Measurements from ENCODE around the gene CAMTA1.

CAMTA1 gene

DNA sequence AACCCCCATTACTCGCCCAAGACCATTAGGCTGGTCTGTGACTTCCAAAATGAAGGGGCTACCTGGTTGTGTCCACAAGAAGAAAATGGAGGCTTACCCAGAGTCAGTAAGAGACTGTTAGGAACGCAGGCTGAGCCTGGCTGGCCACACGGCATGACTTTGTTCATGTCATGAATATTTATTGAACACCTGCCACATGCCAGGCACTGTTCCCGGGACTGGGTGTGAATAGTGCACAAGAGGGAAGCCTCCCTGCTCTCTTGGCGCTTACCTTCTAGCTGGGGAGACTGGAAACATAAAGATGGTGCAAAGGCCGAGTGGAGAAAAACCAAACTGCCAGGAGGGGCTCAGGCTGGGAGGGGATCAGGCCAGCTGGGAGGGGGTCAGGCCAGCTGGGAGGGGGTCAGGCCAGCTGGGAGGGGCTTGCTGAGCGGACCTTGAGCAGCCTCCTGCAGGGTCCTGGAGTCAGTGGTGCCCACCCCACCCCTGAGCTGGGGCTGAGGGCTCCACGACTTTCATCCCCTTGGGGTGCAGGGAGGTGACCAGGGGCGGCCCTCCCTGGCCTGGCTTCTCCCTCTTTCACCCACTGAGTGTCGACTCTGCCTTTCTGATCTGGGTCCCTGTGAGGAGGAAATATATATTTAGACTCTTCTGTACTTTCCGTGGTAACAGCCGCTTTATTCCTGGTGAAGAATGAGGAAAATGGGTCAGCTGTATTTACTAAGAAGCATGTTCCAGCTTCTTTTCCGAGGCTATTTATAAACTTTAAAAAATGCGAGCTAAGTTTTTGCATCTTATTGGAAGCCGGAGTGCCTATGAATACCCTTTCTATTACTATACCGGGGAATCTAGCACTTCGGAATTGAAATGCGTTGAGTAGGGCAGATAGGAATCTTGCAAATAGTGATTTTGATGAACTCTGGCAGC, 139.0 kb downstream of the CAMTA1 start:
- Mint-ChIP-seq H3K4me3 (no peak overlapping the region), H3K9me3 (peaks cover 8% of the 10 kb centered on the region), H3K36me3 (ENCODE audit: low read depth) (no peaks in the 10 kb centered on the region), H3K27me3 (peaks cover 2% of the 10 kb centered on the region), H3K4me1 (ENCODE audit: low read depth) (no peaks in the 10 kb centered on the region), H3K27ac (no peak overlapping the region)
- intact Hi-C loops (cut with micrococcal nuclease): no loop called here

DNA sequence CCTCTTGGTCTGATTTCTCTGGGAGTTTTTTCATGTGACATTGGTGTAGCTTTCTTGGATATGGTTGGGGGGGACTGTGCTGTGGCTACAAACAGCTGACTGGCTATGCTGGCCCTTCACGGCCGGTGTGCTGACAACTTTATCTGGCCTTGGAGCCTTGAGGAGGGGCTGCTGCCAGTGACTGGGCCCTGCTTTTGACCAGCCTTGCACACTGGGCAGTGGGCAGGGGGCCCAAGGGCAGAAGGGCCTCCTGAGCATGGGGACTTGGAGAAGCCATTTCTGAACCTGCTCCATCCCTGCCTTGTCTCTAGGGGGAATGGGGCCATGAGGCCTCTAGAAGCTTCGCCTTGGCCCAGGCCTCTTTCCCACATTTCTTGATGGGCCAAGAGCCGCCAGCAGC, 139.6 kb downstream of the CAMTA1 start:
- Mint-ChIP-seq H3K4me3 (no peak overlapping the region), H3K27me3 (peaks cover 2% of the 10 kb centered on the region), H3K9me3 (peaks cover 8% of the 10 kb centered on the region), H3K36me3 (ENCODE audit: low read depth) (no peaks in the 10 kb centered on the region), H3K4me1 (ENCODE audit: low read depth) (no peaks in the 10 kb centered on the region), H3K27ac (no peak overlapping the region)
- intact Hi-C loops (cut with micrococcal nuclease): no loop called here

DNA sequence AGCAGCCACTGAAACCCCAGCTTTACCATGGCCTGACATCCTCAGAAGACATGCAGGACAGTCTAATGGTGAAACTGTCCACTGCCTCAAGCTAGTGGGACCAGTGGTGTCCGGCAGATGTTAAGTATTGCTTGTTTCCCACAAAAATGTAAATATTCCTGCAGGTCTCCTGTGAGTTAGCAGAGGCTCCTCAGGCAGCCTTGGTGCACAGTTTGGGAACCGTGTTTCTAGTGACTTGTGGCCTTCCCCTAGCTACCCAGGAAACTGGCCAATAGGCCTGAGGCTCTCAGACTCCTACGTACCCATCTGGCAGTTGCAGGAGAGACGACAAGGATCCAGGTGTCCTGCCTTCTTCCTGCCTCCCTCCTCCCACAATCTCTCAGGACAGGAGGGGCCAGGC, 142.4 kb downstream of the CAMTA1 start:
- intact Hi-C loops (cut with micrococcal nuclease): no loop called here
- Mint-ChIP-seq H3K9me3 (no peaks in the 10 kb centered on the region), H3K4me3 (no peak overlapping the region), H3K4me1 (ENCODE audit: low read depth) (no peaks in the 10 kb centered on the region), H3K27ac (no peak overlapping the region), H3K27me3 (peaks cover 2% of the 10 kb centered on the region), H3K36me3 (ENCODE audit: low read depth) (no peaks in the 10 kb centered on the region)

DNA sequence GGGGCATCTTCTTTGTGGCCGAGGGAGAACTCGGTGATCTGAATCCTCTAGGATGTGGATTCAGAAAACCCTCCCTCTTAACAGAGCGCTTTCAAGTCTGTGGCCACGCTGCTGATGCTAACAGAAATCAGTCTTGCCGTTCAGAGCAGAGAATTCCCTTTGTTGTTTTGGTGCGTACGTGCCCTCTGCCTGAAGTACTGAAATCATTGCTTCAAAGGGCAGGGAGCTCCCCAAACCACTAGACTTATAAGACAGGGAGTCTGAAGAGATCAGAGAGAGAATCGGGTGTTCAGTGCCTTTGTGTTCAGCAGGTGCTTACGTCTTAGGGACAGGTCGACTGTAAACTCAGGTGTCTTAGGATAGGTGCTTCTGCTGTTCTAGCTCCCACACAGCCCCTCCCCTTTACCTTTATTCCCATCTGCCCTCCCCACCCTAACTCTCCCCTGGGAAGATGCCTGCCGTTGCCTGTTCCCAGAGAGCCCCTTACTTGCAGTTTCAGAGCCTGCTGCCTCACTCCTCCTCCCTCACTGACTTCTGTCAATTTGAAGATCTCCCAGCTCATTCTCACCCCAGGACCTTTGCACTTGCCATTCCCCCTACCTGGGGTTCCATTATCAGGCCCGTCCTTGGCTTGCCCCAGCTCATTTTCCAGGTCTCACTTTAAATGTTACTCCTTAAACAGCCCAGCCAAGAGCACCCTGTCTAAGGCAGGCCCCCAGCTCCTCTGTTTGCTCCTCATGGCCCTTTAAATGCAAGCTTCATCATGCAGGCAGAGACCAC, 143.0 kb downstream of the CAMTA1 start:
- Mint-ChIP-seq H3K4me1 (ENCODE audit: low read depth) (no peaks in the 10 kb centered on the region), H3K4me3 (no peak overlapping the region), H3K27ac (no peak overlapping the region), H3K9me3 (no peaks in the 10 kb centered on the region), H3K36me3 (ENCODE audit: low read depth) (no peaks in the 10 kb centered on the region), H3K27me3 (peaks cover 2% of the 10 kb centered on the region)
- intact Hi-C loops (cut with micrococcal nuclease): no loop called here

DNA sequence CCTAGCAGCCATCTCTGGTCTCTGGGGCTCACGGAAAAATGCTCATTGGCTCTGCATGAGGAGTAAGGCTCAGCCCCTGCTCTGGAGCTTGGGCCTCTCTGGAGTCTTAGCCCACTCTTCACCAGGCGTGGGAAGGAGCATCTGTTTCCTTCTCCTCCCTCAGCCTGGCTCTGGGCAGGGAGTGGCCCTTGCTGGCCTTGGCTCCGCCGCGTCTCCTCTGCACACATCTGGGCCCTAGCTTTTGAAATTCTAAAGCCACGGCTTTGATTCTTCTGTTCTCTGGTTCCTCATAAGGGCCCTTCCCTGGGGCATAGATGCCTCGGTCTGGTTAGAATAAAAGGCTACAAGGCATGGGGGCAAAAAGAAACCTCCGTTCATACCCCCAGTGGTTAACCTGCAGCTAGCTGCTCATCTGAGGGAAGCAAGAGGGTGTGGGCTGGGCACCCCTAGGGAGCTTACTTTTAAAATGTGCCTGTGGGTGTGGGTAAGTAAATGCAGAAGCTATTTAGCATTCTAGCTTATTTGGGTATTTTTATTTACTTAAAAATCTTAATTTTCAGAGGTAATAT, 145.6 kb downstream of the CAMTA1 start:
- intact Hi-C loops (cut with micrococcal nuclease): no loop called here
- peaks cover 14% of the 10 kb centered on the region for H3K27me3 Mint-ChIP-seq

DNA sequence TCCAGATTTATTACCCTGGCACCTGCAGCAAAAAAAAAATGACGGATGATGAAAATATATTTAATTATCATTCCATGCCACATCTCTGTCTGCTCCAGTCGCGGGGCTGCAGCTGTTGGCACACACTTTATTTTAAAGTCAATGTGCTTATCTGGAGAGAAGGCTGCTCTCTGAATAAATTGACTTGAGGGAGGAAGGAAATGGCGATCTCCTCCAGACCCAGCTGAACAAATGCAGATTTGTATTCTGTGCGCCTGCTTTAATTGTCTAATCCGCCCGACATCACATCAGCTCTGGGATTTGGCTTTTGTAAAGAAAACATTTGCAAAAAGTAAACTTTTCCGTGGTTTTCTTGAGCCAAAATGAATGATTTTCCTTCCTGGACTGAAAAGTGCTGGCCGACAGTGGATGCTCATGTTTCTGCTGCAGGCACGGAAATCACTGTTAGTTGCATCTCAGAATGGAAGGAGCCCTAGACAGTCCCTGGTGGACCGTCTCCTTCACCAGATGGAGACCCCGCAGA, 150.2 kb downstream of the CAMTA1 start:
- Mint-ChIP-seq H3K27me3 (peaks cover 12% of the 10 kb centered on the region), H3K4me1 (ENCODE audit: low read depth) (no peaks in the 10 kb centered on the region), H3K27ac (no peak overlapping the region), H3K4me3 (no peak overlapping the region), H3K36me3 (ENCODE audit: low read depth) (no peaks in the 10 kb centered on the region), H3K9me3 (no peaks in the 10 kb centered on the region)
- intact Hi-C loops (cut with micrococcal nuclease): no loop called here

More for the DNA sequence above, 145.6 kb downstream of the CAMTA1 start:
- Mint-ChIP-seq H3K4me1 (ENCODE audit: low read depth) (no peaks in the 10 kb centered on the region), H3K36me3 (ENCODE audit: low read depth) (no peaks in the 10 kb centered on the region), H3K4me3 (no peak overlapping the region), H3K9me3 (no peaks in the 10 kb centered on the region), H3K27ac (no peak overlapping the region)

DNA sequence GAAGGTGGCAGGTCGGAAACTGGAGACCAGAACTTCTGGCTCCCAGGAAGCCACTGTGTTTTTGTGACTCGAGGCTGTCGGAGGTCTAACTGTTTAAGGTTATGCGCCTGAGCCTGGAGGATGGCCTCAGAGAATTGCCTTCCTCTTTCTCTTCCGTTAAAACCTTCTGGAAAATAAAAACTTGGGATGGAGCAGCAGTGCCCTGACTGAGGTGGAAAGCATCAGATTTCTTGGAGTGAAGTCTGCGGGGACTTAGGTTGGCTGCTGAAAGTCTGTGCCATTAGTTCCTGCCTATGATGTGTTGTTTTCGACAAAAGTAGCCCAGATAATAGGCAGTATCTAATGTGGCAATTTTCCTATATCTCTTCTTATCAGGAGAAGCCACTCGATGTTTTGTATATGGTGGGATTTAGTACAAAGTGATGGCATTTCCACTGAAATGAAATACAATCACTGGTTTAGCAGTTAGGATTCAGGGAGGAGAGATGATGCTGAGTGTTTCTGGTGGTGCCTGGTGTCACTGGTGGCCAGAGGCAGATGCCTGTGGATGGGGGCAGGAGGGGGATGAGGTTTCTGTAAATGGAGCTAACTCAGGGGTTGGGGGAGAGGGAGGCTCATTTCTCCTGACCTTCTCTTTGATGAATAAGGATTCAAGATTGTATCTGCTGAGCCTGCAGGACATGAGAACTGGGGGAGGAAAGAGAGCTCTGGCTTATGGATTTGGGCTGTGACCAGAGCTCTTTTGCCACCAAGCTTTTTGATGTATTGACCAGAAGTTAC, 150.8 kb downstream of the CAMTA1 start:
- no peaks in the 10 kb centered on the region for H3K9me3 Mint-ChIP-seq
- no peak overlapping the region for H3K27ac Mint-ChIP-seq
- intact Hi-C loops (cut with micrococcal nuclease): no loop called here
- no peaks in the 10 kb centered on the region for H3K4me1 Mint-ChIP-seq (ENCODE audit: low read depth)
- no peaks in the 10 kb centered on the region for H3K36me3 Mint-ChIP-seq (ENCODE audit: low read depth)
- H3K27me3 Mint-ChIP-seq: peaks cover 12% of the 10 kb centered on the region
- H3K4me3 Mint-ChIP-seq: no peak overlapping the region

DNA sequence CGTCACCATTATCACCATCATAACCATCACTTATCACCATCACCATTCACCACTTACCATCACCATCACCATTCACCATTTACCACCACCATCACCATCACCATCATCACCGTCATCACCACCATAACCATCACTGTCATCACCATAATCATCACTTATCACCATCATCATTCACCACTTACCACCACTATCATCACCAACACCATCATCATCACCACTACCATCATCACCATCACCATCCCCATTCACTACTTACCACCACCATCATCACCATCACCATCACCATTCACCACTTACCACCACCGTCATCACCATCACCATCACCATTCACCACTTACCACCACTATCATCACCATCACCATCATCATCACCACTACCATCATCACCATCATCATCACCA, 151.8 kb downstream of the CAMTA1 start:
- Mint-ChIP-seq H3K4me3 (no peak overlapping the region), H3K4me1 (ENCODE audit: low read depth) (no peaks in the 10 kb centered on the region), H3K27ac (no peak overlapping the region), H3K27me3 (peaks cover 12% of the 10 kb centered on the region), H3K36me3 (ENCODE audit: low read depth) (no peaks in the 10 kb centered on the region), H3K9me3 (no peaks in the 10 kb centered on the region)
- intact Hi-C loops (cut with micrococcal nuclease): no loop called here

DNA sequence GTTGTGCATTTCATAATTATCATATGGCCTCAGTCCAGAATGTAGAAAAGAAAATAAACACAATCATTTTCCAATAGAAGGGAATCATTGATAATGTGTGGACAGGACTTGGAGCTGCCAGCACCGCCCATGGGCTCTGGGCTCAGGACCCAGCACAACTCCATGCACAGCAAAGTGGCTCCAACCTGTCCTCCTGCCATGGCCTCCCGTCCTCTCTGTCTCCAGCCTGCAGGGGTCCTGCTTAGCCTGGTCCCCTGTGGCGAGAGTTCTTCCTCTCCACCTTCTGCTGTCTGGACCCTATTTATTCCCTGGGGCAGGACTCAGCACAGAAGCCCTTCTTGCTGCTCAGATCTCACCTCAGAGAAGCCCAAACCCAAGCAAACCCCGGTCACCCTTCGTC, 154.1 kb downstream of the CAMTA1 start:
- intact Hi-C loops (cut with micrococcal nuclease): no loop called here
- no peaks in the 10 kb centered on the region for H3K36me3 Mint-ChIP-seq (ENCODE audit: low read depth)
- no peaks in the 10 kb centered on the region for H3K9me3 Mint-ChIP-seq
- H3K27ac Mint-ChIP-seq: no peak overlapping the region
- H3K27me3 Mint-ChIP-seq: peaks cover 6% of the 10 kb centered on the region
- H3K4me3 Mint-ChIP-seq: no peak overlapping the region
- H3K4me1 Mint-ChIP-seq (ENCODE audit: low read depth): no peaks in the 10 kb centered on the region

DNA sequence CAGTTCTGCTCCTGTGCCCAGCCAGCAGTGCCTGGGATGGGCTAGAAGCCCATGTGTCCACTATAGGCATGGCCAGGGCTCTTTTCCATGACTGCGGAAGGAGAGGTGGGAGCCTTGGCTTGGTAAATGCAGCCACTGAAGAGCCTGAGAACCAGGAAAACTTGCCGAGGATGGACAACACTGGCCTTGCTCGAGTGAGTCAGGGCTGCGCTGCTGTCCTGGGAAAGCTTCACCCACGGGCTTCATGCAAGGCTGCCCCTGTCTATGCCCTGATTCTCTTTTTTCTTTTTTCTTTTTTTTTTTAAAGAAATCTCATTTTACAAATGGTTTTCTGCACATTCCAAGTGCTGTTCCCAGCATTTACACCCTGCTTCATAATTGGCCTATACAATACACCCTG, 156.5 kb downstream of the CAMTA1 start:
- Mint-ChIP-seq H3K36me3 (ENCODE audit: low read depth) (no peaks in the 10 kb centered on the region), H3K9me3 (no peaks in the 10 kb centered on the region), H3K4me1 (ENCODE audit: low read depth) (no peaks in the 10 kb centered on the region), H3K4me3 (no peak overlapping the region), H3K27ac (no peak overlapping the region), H3K27me3 (no peaks in the 10 kb centered on the region)
- intact Hi-C loops (cut with micrococcal nuclease): no loop called here

DNA sequence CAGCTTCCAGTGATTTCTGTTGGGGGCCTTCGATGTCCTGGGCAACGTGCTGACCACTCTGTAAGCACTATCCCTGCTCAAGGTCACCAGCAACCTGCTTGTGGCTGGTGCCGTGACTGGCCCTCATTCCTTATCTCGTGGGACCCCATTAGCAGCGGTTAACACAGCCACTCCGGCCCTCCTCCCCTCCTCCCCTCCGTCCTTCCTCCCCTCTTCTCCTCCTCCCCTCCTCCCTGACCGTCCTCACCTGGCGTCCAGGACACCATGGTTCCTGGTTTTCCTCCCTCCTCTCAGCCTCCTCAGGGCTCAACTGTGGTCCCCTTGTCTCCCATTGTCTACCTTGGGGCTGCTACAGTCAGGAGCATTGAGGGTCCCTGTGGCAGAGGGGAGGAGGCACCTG, 157.7 kb downstream of the CAMTA1 start:
- no peak overlapping the region for H3K27ac Mint-ChIP-seq
- no peaks in the 10 kb centered on the region for H3K36me3 Mint-ChIP-seq (ENCODE audit: low read depth)
- H3K4me1 Mint-ChIP-seq (ENCODE audit: low read depth): no peaks in the 10 kb centered on the region
- no peaks in the 10 kb centered on the region for H3K27me3 Mint-ChIP-seq
- no peaks in the 10 kb centered on the region for H3K9me3 Mint-ChIP-seq
- H3K4me3 Mint-ChIP-seq: no peak overlapping the region
- intact Hi-C loops (cut with micrococcal nuclease): no loop called here

DNA sequence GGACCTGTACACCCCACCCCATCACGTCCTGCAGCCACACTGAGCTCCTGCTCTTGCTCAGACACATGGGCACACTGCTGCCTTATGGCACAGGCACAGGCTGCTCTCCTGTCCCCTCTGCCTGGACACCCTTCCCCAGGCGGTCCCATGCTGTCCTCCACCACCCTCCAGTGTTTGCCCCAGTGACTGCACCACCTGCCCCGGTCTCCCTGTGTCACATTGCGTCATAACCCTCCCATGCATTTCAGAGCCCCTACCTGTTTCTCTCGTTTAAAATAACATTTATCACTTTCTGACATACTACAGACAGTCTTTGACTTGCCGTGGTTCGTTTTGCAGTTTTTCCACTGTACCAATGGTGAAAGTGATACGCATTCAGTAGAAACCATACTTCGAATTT, 159.2 kb downstream of the CAMTA1 start:
- H3K27ac Mint-ChIP-seq: no peak overlapping the region
- H3K9me3 Mint-ChIP-seq: no peaks in the 10 kb centered on the region
- H3K4me3 Mint-ChIP-seq: no peak overlapping the region
- H3K27me3 Mint-ChIP-seq: no peaks in the 10 kb centered on the region
- intact Hi-C loops (cut with micrococcal nuclease): no loop called here
- no peaks in the 10 kb centered on the region for H3K36me3 Mint-ChIP-seq (ENCODE audit: low read depth)
- H3K4me1 Mint-ChIP-seq (ENCODE audit: low read depth): no peaks in the 10 kb centered on the region

DNA sequence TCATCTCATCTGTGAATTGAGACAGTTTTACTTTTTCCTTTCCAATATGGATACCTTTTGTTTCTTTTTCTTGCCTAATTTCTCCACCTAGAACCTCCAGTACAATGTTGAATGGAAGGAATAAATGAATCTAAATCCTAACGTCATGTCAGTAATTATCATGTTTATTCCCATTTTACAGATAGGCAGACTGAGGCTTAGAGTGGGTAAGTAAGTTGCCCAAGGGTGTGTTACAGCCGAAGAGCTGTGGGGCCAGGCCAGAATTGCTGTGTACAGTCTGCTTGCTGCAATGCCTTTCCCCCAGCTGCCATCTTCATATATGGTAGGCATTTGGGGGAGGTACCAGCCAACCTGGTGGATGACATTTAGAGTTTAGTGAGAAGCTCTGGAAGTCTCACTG, 162.7 kb downstream of the CAMTA1 start:
- H3K4me1 Mint-ChIP-seq (ENCODE audit: low read depth): no peaks in the 10 kb centered on the region
- intact Hi-C loops (cut with micrococcal nuclease): no loop called here
- H3K27ac Mint-ChIP-seq: no peak overlapping the region
- no peaks in the 10 kb centered on the region for H3K36me3 Mint-ChIP-seq (ENCODE audit: low read depth)
- no peak overlapping the region for H3K4me3 Mint-ChIP-seq
- H3K27me3 Mint-ChIP-seq: no peaks in the 10 kb centered on the region
- H3K9me3 Mint-ChIP-seq: no peaks in the 10 kb centered on the region

Data from dendritic cell treated with granulocyte-macrophage colony-stimulating factor and Interleukin-4, amounts not matched to agents 40 ng/mL and 50 ng/mL, for 4 days (primary cell).